Activated naive CD4-positive, alpha-beta T cell treated with anti-CD3 and anti-CD28 coated beads, Interleukin-2, amount 50 U/mL, for 72 hours (primary cell): ENCODE results near the gene MAZ. TPM values are rescaled to one million over a fixed set of nuclear protein-coding genes. Genes with fewer than 3 reads are reported as not detected.

Experiments
- ATAC-seq, 2 donors: fragments of 150-1000 bp; cut with Tn5 transposase; 2 replicates each; pipeline ENCODE4 v1.10.0; 2021; ENCODE audit warnings: mild to moderate bottlenecking in 2 of 2, moderate library complexity in 2 of 2
- DNase-seq, 2 donors: peaks; one replicate each; pipeline ENCODE4 v3.0.0; 2021 to 2022; ENCODE audit warnings: low spot score in 2 of 2
- H3K27ac Mint-ChIP-seq, 2 donors: one replicate each; pipeline ENCODE4 v1.8.0; 2022; ENCODE audit warnings: mild to moderate bottlenecking in 2 of 2, mixed read lengths in 2 of 2
- H3K36me3 Mint-ChIP-seq, 2 donors: one replicate each; pipeline ENCODE4 v1.8.0; 2022; ENCODE audit warnings: mixed read lengths in 2 of 2
- H3K9me3 Mint-ChIP-seq, 2 donors: one replicate each; pipeline ENCODE4 v1.8.0; 2022; ENCODE audit warnings: mixed read lengths in 2 of 2
- total RNA-seq, 2 donors: library from RNA; stranded (reverse); gene quantifications; one replicate each; pipeline ENCODE4 v1.2.3, GENCODE V29; 2022

Gene MAZ
- total RNA-seq, 2 donors from 2014 or later, result 285 to 386 TPM

GRCh38 chr16:29852654-29853053, 46.3 kb downstream of the MAZ start:
- ATAC-seq (no peak), DNase-seq (no peak)
- Mint-ChIP-seq H3K27ac (no peak overlapping the region), H3K9me3 (no peaks in the 10 kb centered on the region), H3K36me3 (no peaks in the 10 kb centered on the region)

DNA sequence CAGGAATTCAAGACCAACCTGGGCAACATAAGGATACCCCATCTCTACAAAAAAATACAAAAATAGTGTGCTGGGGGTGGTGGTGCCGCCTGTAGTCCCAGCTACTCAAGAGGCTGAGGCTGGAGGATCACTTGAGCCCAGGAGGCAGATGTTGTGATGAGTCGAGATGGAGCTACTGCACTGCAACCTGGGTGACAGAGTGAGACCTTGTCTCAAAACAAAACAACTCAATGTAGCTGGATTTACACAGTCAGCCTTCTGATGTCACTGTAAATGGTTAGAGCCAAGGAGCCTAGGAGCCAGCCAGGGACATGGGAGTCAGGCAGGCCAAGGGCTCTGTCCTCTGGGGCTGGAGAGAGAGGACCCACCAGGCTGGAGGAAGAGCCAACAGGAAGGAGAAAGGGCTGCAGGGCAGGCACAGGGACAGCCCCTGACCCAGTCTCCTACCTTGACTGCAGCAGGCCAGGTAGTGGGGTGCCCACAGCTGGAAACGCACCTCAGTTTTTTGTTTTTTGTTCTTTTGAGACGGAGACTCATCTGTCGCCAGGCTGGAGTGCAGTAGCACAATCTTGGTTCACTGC, 48.3 kb downstream of the MAZ start:
- peak; percentile 47 to 56 for ATAC-seq
- Mint-ChIP-seq H3K27ac (peak overlapping the region; percentile 25 to 52), H3K9me3 (no peaks in the 10 kb centered on the region), H3K36me3 (peaks cover 0 to 6% of the 10 kb centered on the region in 2 donors)
- no peak for DNase-seq

DNA sequence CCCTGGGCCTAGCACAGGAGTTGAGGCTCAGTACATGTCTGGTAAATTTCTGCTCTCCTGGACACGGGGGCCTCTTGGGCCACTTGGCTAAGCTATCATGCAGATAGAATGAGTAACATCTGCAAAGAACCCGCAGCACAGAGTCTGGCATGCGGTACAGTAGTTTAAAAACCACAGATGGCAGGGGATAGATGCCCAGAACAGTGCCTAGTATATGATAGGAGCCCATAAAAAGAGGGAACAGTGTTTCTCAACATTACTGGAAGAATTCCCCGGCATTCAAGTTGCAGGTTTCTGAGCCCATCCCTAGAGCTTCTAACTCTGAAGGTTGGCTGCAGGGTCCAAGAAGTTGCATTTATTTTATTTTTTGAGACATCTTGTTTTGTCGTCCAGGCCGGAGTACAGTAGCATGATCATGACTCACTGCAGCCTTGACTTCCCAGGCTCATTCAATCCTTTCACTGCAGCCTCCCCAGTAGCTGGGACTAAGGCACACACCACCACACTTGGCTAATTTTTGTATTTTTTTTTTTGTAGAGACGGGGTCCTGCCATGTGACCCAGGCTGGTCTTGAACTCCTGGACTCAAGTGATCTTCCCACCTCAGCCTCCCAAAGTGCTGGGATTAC, 50.9 kb downstream of the MAZ start:
- no peak for ATAC-seq
- no peak overlapping the region for H3K27ac Mint-ChIP-seq

DNA sequence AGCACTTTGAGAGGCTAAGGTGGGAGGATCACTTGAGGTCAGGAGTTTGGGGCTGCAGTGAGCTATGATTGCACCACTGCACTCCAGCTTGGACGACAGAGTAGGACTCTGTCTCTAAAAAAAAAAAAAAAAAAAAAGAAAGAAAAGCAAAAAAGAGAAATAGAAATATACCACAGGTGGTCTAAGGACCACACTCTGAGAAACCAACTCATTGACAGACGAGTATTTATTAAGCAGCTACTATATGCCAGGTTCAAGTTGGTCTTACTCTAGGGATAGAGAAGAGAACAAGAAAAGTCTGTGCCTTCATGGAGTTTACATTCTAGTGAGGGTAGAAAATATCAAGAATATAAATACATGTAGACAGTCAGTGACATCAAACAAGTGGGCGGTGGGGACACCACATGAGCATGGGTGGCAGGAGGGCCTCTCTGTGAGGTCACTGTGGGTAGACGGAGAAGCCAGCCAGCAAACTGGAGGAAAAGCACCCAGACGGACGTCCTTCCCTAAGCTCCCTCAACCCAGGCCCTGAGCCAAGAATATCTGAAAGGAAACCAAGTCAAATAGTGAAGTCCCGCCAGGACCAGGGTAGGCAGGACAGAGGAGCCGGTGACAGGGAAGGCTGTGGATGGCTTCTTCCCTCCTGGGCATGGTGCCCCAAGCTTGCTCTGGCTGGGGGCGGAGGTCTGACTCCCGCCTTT, 52.0 kb downstream of the MAZ start:
- DNase-seq (no peak), ATAC-seq (no peak)
- Mint-ChIP-seq H3K27ac (peak overlapping the region in 1 of 2 donors; percentile 31), H3K36me3 (peaks cover 6 to 12% of the 10 kb centered on the region in 2 donors), H3K9me3 (no peaks in the 10 kb centered on the region)

More for the DNA sequence above, 50.9 kb downstream of the MAZ start:
- DNase-seq, result no peak
- Mint-ChIP-seq H3K9me3 (no peaks in the 10 kb centered on the region), H3K36me3 (peaks cover 2 to 7% of the 10 kb centered on the region in 2 donors)

DNA sequence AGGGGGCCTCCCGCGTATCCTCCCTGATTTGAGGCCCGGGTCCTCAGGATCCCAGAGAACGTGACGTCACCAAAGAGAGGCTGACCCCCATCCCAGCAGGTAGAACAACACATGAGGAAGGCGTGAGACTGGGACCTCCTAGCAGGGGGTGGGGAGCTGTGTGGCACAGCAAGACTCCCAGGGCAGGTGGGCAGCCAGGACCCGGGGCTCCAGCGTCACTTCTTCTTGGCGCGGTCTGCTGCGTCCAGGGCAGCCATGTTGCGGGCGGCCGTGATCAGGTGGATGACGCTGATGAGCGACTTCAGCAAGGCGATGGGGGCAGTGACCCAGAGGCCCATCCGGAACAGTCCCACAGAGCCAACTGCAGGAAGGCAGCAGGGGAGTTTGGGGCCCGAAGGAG, 52.6 kb downstream of the MAZ start:
- ATAC-seq, result no peak
- Mint-ChIP-seq H3K27ac (no peak overlapping the region), H3K36me3 (peaks cover 6 to 12% of the 10 kb centered on the region in 2 donors), H3K9me3 (no peaks in the 10 kb centered on the region)
- DNase-seq, result no peak

GRCh38 chr16:29860218-29860617, 53.9 kb downstream of the MAZ start:
- H3K27ac Mint-ChIP-seq, result peak overlapping the region; percentile 52 to 92
- no peak for ATAC-seq

More at GRCh38 chr16:29860218-29860617, 53.9 kb downstream of the MAZ start:
- H3K9me3 Mint-ChIP-seq, result no peaks in the 10 kb centered on the region
- DNase-seq, result no peak
- peaks cover 6 to 12% of the 10 kb centered on the region in 2 donors for H3K36me3 Mint-ChIP-seq

Other genes with a start within 250 kb of the MAZ start
- 100 to 1,000 TPM in 1 of 2 donors, 10 to 100 TPM in 1; 83.4 to 145 TPM for gene SPN, start 143.3 kb upstream of the MAZ start, total RNA-seq
- 10 to 100 TPM; 10.1 to 14.5 TPM for gene QPRT, start 127.3 kb upstream of the MAZ start, total RNA-seq
- gene C16orf54, start 60.5 kb upstream of the MAZ start, total RNA-seq, result 10 to 100 TPM; 14.0 to 19.5 TPM
- gene ZG16, start 28.3 kb upstream of the MAZ start, total RNA-seq, result not detected
- gene KIF22, start 15.8 kb upstream of the MAZ start, total RNA-seq, result 100 to 1,000 TPM; 151 to 268 TPM
- 1 to 10 TPM; 1.4 to 5.9 TPM for gene PRRT2, start 5.7 kb downstream of the MAZ start, total RNA-seq
- 10 to 100 TPM; 20.2 to 40.0 TPM for gene PAGR1, start 9.6 kb downstream of the MAZ start, total RNA-seq
- gene MVP, start 13.9 kb downstream of the MAZ start, total RNA-seq, result 100 to 1,000 TPM in 1 of 2 donors, 10 to 100 TPM in 1; 77.6 to 168 TPM
- gene CDIPT, start 56.7 kb downstream of the MAZ start, total RNA-seq, result 10 to 100 TPM; 39.4 to 40.6 TPM
- 1 to 10 TPM in 1 of 2 donors, under 1 TPM in 1; 0.35 to 1.3 TPM for gene SEZ6L2, start 93.0 kb downstream of the MAZ start, total RNA-seq
- gene ASPHD1, start 94.0 kb downstream of the MAZ start, total RNA-seq, result 1 to 10 TPM; 1.4 to 3.8 TPM
- 10 to 100 TPM; 37.1 to 55.5 TPM for gene KCTD13, start 119.7 kb downstream of the MAZ start, total RNA-seq
- 10 to 100 TPM; 52.5 to 63.8 TPM for gene TMEM219, start 155.6 kb downstream of the MAZ start, total RNA-seq
- 10 to 100 TPM; 29.6 to 52.7 TPM for gene TAOK2, start 167.3 kb downstream of the MAZ start, total RNA-seq
- 10 to 100 TPM; 30.1 to 38.7 TPM for gene HIRIP3, start 189.1 kb downstream of the MAZ start, total RNA-seq
- 10 to 100 TPM; 85.3 to 90.7 TPM for gene INO80E, start 189.7 kb downstream of the MAZ start, total RNA-seq
- gene DOC2A, start 204.5 kb downstream of the MAZ start, total RNA-seq, result 1 to 10 TPM in 1 of 2 donors, under 1 TPM in 1; 0.80 to 2.0 TPM
- gene C16orf92, start 216.7 kb downstream of the MAZ start, total RNA-seq, result not detected
- gene TLCD3B, start 224.7 kb downstream of the MAZ start, total RNA-seq, result 10 to 100 TPM in 1 of 2 donors, 1 to 10 TPM in 1; 3.4 to 14.1 TPM